ENCODE data around the gene PTRH1.

- no peak for TF ChIP-seq CTCF (IDR thresholded peaks at IDR 0.05)
- TF ChIP-seq FOXM1 (IDR thresholded peaks at IDR 0.05; ENCODE audit: low read depth), result no peak
- no peak for TF ChIP-seq CHD2 (IDR thresholded peaks at IDR 0.05; ENCODE audit: low read length, partially characterized antibody)
- TF ChIP-seq POLR2AphosphoS5 (IDR thresholded peaks at IDR 0.05; ENCODE audit: low read depth, low read length), result no peak
- TF ChIP-seq, protein P1, sequence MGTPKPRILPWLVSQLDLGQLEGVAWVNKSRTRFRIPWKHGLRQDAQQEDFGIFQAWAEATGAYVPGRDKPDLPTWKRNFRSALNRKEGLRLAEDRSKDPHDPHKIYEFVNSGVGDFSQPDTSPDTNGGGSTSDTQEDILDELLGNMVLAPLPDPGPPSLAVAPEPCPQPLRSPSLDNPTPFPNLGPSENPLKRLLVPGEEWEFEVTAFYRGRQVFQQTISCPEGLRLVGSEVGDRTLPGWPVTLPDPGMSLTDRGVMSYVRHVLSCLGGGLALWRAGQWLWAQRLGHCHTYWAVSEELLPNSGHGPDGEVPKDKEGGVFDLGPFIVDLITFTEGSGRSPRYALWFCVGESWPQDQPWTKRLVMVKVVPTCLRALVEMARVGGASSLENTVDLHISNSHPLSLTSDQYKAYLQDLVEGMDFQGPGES (IDR thresholded peaks at IDR 0.05; ENCODE audit: low read depth, low read length), result no peak
- no peak for TF ChIP-seq NRF1 (IDR thresholded peaks at IDR 0.05; ENCODE audit: low read depth, low read length)
- no peak for TF ChIP-seq TAF1 (IDR thresholded peaks at IDR 0.05; ENCODE audit: borderline replicate concordance, low read depth, low read length)
- TF ChIP-seq ZBTB33 (IDR thresholded peaks at IDR 0.05; ENCODE audit: borderline replicate concordance, low read depth), result no peak
- TF ChIP-seq SIN3A (IDR thresholded peaks at IDR 0.05; ENCODE audit: borderline replicate concordance, low read depth, low read length), result no peak
- no peak for TF ChIP-seq JUND (IDR thresholded peaks at IDR 0.05)
- no peak for TF ChIP-seq RFX5 (IDR thresholded peaks at IDR 0.05; ENCODE audit: low read length)
- TF ChIP-seq, protein P2, sequence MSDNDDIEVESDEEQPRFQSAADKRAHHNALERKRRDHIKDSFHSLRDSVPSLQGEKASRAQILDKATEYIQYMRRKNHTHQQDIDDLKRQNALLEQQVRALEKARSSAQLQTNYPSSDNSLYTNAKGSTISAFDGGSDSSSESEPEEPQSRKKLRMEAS (IDR thresholded peaks at IDR 0.05; ENCODE audit: low read depth), result no peak
Measured at GRCh38 chr9:127751269-127752054, 36.0 kb upstream of the PTRH1 start.
